PC-9 (cell line): ENCODE results near the gene VWA8.

Source experiments
- CTCF ChIP-seq: fragments of 200-600 bp; sonication (generic); conservative IDR thresholded peaks from 2 replicates; pipeline ENCODE4 v1.6.1; 2017; ENCODE audit warnings: mixed run types, antibody characterized with exemption, mild to moderate bottlenecking, moderate library complexity
- EZH2 ChIP-seq: fragments of 200-600 bp; sonication (generic); IDR thresholded peaks from 2 replicates; pipeline ENCODE4 v1.8.0; 2017; ENCODE audit warnings: antibody characterized with exemption, low read depth

GRCh38 chr13:41782086-41782485 lies 178.8 kb downstream of the VWA8 start:
- TF ChIP-seq EZH2 (no peak), CTCF (no peak)
